ENCODE results near the gene ADGRV1. TPM values are rescaled to one million over a fixed set of nuclear protein-coding genes. Genes with fewer than 3 reads are reported as not detected.

The ADGRV1 gene
- total RNA-seq, 4 donors from 2014 or later, result 6.0 to 37.0 (median 10.6) TPM

DNA sequence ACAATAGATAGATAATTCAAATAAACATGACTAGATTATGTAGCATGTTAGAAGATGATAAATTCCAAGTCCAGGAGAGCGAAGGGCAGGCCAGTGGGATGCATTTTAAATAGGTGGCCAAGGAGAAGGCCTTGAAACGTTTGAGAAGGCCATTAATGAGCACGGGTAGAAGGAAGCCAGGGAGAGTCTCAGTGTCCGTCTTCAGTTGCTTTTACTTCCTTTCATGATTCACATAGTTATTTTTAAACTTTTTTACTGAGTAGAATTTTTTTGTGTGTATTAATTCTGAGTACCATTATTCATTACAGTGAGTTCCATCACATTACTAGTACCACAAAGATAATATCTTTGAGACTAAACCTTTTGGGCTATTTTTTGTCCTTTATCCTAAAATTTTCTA lies 565.3 kb downstream of the ADGRV1 start:
- 63 to 77% methylated on average over 4 of the region's 4 CpGs for WGBS, 2 donors (ENCODE audit: low coverage in 1 of 2)
- DNase-seq, result no peak
- no peaks in the 10 kb centered on the region for H3K9me3 ChIP-seq
- in situ Hi-C loops (cut with MboI; ENCODE audit: low pct_ligation_motif_present in 1 of 4, low pct_unique_long_range_greater_than_20kb in 1 of 4, low sequenced_read_pairs in 3 of 4), result loop anchor here in 2 of 4 donors (25.0 kb wide), 2 partner anchors 163 to 263 kb away; partner anchors contain the start of gene ARRDC3 (in 1 of the 2)
- peaks cover 24 to 69% (median 31%) of the 10 kb centered on the region in 4 donors for H3K4me1 ChIP-seq
- H3K4me3 ChIP-seq, result no peak overlapping the region
- intact Hi-C loops (cut with DNase I; ENCODE audit: low total_unique reads), result loop anchor here (5.0 kb wide), 1 partner anchor 53 kb away; no protein-coding TSS in a partner anchor
- no peaks in the 10 kb centered on the region for H3K36me3 ChIP-seq
- TF ChIP-seq POLR2A (IDR thresholded peaks at IDR 0.05) (no peak), POLR2AphosphoS5 (IDR thresholded peaks at IDR 0.05) (no peak), EP300 (IDR thresholded peaks at IDR 0.05; ENCODE audit: low read depth) (no peak)
- TF ChIP-seq, protein P1, sequence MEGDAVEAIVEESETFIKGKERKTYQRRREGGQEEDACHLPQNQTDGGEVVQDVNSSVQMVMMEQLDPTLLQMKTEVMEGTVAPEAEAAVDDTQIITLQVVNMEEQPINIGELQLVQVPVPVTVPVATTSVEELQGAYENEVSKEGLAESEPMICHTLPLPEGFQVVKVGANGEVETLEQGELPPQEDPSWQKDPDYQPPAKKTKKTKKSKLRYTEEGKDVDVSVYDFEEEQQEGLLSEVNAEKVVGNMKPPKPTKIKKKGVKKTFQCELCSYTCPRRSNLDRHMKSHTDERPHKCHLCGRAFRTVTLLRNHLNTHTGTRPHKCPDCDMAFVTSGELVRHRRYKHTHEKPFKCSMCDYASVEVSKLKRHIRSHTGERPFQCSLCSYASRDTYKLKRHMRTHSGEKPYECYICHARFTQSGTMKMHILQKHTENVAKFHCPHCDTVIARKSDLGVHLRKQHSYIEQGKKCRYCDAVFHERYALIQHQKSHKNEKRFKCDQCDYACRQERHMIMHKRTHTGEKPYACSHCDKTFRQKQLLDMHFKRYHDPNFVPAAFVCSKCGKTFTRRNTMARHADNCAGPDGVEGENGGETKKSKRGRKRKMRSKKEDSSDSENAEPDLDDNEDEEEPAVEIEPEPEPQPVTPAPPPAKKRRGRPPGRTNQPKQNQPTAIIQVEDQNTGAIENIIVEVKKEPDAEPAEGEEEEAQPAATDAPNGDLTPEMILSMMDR (IDR thresholded peaks at IDR 0.05), result no peak
- peak overlapping the region in 1 of 4 donors; percentile 13 for H3K27ac ChIP-seq
- no peaks in the 10 kb centered on the region for H3K27me3 ChIP-seq

DNA sequence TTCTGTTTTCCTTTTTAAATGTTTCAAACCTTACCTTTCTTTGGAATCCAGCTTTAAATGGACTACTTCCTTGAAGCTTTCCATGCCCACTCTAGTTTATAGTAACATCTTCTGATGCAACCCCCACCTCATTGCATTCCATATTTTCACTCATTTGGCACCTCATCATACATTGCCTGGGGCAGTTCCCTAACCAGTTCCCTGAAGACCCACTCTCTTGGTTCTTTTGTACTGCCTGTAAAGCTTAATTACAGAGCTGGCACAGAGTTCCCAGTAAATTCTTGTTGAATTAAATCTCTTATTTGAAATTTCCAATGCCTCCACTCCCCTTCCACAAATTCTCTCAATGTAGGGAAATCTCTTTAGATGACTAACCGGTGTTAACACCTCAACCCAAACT lies 567.3 kb downstream of the ADGRV1 start:
- Histone ChIP-seq H3K4me3 (no peak overlapping the region), H3K27me3 (no peaks in the 10 kb centered on the region), H3K36me3 (no peaks in the 10 kb centered on the region), H3K4me1 (peaks cover 14 to 58% (median 31%) of the 10 kb centered on the region in 4 donors), H3K27ac (peak overlapping the region; percentile 66 to 80 (median 72)), H3K9me3 (no peaks in the 10 kb centered on the region)
- WGBS, 2 donors (ENCODE audit: low coverage in 1 of 2), result 54 to 100% methylated on average over 1 of the region's 1 CpG
- TF ChIP-seq, protein P1 (IDR thresholded peaks at IDR 0.05), result no peak
- TF ChIP-seq POLR2AphosphoS5 (IDR thresholded peaks at IDR 0.05), result no peak
- no peak for TF ChIP-seq EP300 (IDR thresholded peaks at IDR 0.05; ENCODE audit: low read depth)
- no peak for TF ChIP-seq POLR2A (IDR thresholded peaks at IDR 0.05)
- in situ Hi-C loops (cut with MboI; ENCODE audit: low pct_ligation_motif_present in 1 of 4, low pct_unique_long_range_greater_than_20kb in 1 of 4, low sequenced_read_pairs in 3 of 4) (no loop called here), intact Hi-C loops (cut with DNase I; ENCODE audit: low total_unique reads) (no loop called here)
- no peak for DNase-seq

DNA sequence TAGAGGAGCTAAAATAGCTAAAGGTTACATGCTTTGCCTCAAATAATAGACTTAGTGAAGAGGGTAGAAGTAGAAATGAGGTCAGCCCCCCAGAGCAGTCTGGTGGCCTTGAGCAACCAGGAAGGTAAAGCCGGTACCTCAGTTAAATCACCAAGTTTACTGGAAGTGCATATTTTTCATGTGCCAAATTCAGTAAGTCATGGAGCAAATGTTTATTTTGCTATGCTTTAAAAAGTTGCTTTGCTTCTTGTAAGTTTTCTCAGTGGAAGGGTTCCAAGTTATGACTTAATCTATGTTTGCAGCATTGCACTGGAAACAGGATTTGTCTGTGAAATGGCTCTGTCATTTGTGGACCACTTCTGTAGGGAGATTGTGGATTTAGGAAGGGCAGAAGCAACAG lies 567.9 kb downstream of the ADGRV1 start:
- TF ChIP-seq POLR2AphosphoS5 (IDR thresholded peaks at IDR 0.05) (peak in 2 of 3 donors; percentile 16 to 51), POLR2A (IDR thresholded peaks at IDR 0.05) (no peak)
- H3K9me3 ChIP-seq, result no peaks in the 10 kb centered on the region
- peaks cover 14 to 57% (median 31%) of the 10 kb centered on the region in 4 donors for H3K4me1 ChIP-seq
- 0 to 32% methylated on average over 1 of the region's 1 CpG for WGBS, 2 donors (ENCODE audit: low coverage in 1 of 2)
- peak overlapping the region; percentile 66 to 80 (median 72) for H3K27ac ChIP-seq
- H3K27me3 ChIP-seq, result no peaks in the 10 kb centered on the region
- in situ Hi-C loops (cut with MboI; ENCODE audit: low pct_ligation_motif_present in 1 of 4, low pct_unique_long_range_greater_than_20kb in 1 of 4, low sequenced_read_pairs in 3 of 4) (no loop called here), intact Hi-C loops (cut with DNase I; ENCODE audit: low total_unique reads) (no loop called here)
- H3K4me3 ChIP-seq, result no peak overlapping the region
- H3K36me3 ChIP-seq, result no peaks in the 10 kb centered on the region
- DNase-seq, result no peak

DNA sequence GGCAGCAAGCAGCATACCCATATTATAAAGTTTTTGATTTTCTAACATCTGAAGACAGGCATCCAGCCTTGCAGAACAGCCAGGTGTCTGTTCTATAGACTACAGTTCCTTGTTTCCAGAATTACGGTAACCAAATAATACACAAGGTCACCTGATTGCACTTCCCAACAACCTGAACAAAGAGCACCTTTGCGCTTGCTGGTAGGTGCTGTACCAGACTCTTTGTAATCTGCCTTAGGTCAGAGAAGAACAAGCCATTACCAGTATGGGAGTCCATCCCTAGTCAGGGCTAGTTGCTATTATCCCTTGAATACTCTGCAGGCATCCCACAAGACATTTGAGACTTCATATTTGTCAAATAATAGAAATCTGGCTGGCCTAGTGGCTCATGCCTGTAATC lies 568.3 kb downstream of the ADGRV1 start:
- TF ChIP-seq EP300 (IDR thresholded peaks at IDR 0.05; ENCODE audit: low read depth), result no peak
- TF ChIP-seq, protein P1 (IDR thresholded peaks at IDR 0.05), result no peak
- no peak for TF ChIP-seq POLR2AphosphoS5 (IDR thresholded peaks at IDR 0.05)
- TF ChIP-seq POLR2A (IDR thresholded peaks at IDR 0.05), result no peak
- Histone ChIP-seq H3K4me3 (no peak overlapping the region), H3K27ac (peak overlapping the region; percentile 66 to 80 (median 72)), H3K36me3 (no peaks in the 10 kb centered on the region), H3K9me3 (no peaks in the 10 kb centered on the region), H3K27me3 (no peaks in the 10 kb centered on the region), H3K4me1 (peaks cover 14 to 57% (median 31%) of the 10 kb centered on the region in 4 donors)
- WGBS, 2 donors (ENCODE audit: low coverage in 1 of 2), result 46 to 54% methylated on average over 2 of the region's 2 CpGs
- DNase-seq, result no peak
- in situ Hi-C loops (cut with MboI; ENCODE audit: low pct_ligation_motif_present in 1 of 4, low pct_unique_long_range_greater_than_20kb in 1 of 4, low sequenced_read_pairs in 3 of 4), result no loop called here
- intact Hi-C loops (cut with DNase I; ENCODE audit: low total_unique reads), result no loop called here
